22Rv1 (cell line): ENCODE results near the gene ANXA4.
A peak's percentile ranks its signal among the peaks of the same experiment; 100 is the strongest.

Experiments used
- H3K27ac ChIP-seq: fragments of 450-650 bp; 2 replicates; pipeline ENCODE4 v1.5.1; 2017
- ZFX ChIP-seq: fragments of 450-650 bp; IDR thresholded peaks from 2 replicates; pipeline ENCODE4 v1.6.1; 2017; ENCODE audit warnings: antibody characterized with exemption, borderline replicate concordance
- TF ChIP-seq, protein P1 (sequence below): fragments of 450-650 bp; IDR thresholded peaks from 2 replicates; pipeline ENCODE4 v1.5.1; 2017; ENCODE audit warnings: mild to moderate bottlenecking

The ANXA4 gene

DNA sequence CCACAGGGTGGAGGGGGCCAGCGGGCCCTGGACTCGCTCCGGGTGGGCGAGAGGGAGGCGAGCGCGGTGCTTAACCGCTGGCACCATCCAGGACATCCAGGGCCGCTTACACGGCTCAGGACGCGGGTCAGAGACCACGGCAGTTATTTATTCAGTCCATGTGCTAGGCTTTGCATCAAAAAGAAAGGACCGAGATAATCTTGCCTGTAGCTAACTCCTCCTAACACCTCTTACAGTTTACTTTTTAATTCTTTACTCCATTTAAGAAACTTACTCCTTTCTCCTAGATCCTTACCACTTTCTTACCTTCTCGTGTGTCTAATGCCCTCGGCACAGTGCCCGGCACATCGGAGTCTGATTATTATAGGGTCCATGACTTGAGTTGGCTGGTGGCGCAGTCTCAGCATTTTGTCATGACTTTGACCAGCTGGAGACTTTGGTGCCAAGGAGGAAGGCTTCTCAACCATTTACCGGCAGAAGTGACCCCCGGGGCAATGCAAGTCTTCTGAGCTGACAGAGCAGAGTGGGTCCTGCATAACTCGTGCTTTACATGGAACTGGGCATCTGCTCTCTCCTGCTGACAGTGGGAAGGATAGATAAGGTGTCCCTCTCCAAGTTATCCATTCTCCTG lies 503 bp downstream of the ANXA4 start:
- TF ChIP-seq, protein P1, sequence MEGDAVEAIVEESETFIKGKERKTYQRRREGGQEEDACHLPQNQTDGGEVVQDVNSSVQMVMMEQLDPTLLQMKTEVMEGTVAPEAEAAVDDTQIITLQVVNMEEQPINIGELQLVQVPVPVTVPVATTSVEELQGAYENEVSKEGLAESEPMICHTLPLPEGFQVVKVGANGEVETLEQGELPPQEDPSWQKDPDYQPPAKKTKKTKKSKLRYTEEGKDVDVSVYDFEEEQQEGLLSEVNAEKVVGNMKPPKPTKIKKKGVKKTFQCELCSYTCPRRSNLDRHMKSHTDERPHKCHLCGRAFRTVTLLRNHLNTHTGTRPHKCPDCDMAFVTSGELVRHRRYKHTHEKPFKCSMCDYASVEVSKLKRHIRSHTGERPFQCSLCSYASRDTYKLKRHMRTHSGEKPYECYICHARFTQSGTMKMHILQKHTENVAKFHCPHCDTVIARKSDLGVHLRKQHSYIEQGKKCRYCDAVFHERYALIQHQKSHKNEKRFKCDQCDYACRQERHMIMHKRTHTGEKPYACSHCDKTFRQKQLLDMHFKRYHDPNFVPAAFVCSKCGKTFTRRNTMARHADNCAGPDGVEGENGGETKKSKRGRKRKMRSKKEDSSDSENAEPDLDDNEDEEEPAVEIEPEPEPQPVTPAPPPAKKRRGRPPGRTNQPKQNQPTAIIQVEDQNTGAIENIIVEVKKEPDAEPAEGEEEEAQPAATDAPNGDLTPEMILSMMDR: no peak
- no peak for TF ChIP-seq ZFX
- peak overlapping the region; percentile 95 for H3K27ac ChIP-seq

DNA sequence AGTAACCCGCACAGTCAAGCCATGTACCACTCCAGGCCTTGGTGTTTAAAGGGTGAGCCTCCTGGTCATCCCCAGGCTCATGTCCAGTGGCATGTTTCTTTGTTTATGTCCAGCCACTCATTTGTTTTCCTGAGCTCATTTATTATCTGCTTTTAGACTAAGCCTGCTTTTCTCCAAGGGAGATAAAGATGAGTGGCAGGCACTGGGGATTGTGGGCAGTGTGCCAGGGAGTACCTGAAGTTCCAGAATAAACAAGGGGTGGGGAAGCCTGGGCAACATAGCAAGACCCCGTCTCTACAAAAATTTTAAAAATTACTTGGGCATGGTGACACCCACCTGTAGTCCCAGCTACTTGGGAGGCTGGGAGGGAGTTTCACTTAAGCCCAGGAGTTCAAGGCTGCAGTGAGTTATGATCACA lies 1.9 kb downstream of the ANXA4 start:
- TF ChIP-seq ZFX: no peak
- TF ChIP-seq, protein P1: no peak
- H3K27ac ChIP-seq: peak overlapping the region; percentile 6; the same call in 1 of the 2 replicates

DNA sequence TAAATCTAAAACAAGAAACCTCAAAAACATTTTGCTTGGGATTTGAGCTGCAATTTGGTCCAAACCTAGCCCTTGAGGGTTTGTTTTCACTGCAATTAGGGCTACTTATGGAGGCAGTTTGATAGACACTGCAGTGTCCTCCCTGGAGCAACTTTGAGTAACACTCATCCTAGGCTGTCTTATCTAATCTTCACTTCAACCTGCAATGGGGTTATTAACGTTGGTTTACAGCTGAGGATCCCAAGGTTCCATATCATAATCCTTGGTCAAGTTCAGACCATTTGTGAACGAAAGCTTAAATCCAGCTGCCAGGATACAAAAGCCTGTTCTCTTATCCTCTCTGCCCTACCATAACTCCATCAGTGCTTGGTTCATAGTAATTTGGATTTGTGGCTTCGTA lies 2.5 kb downstream of the ANXA4 start:
- peak overlapping the region; percentile 6; the same call in 1 of the 2 replicates for H3K27ac ChIP-seq

DNA sequence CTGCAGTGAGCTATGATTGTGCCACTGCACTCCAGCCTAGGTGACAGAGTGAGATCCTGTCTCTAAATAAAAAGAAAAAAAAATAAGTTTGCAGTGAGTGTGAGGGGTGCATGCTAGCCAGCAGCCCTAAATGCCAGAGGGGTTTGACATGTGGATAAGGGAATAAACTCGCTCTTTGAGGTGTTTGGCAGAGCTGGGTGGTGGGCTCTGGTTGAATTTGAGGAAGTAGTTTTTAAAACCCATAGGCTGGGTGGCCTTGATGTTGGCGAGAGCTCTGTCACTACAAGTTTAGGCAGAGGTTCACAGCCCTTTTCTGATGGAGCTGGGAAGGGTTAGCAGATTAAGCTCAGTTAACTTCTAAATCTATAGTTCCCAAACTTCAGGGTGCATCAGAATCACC lies 3.1 kb downstream of the ANXA4 start:
- no peak overlapping the region; the same call in 1 of the 2 replicates for H3K27ac ChIP-seq
- TF ChIP-seq ZFX: no peak
- TF ChIP-seq, protein P1: no peak

More for the DNA sequence above, 2.5 kb downstream of the ANXA4 start:
- TF ChIP-seq, protein P1: no peak
- TF ChIP-seq ZFX: no peak

DNA sequence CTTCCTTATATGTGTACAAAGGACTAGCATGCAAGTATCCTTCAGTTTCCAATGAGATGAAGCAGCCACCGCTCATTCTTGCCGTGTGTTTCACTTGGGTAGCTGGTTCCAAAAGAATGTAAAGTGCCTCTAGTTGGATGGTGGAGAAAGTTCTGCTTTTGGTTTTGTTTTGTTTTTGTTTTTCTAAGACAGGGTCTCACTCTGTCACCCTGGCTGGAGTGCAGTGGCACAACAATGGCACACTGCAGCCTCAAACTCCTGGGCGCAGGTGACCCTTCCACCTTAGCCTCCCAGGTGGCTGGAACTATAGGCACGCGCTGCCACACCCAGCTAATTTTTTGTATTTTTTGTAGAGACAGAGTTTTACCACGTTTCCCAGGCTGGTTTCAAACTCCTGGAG lies 8.3 kb downstream of the ANXA4 start:
- no peak overlapping the region for H3K27ac ChIP-seq
- TF ChIP-seq, protein P1: no peak
- TF ChIP-seq ZFX: no peak

DNA sequence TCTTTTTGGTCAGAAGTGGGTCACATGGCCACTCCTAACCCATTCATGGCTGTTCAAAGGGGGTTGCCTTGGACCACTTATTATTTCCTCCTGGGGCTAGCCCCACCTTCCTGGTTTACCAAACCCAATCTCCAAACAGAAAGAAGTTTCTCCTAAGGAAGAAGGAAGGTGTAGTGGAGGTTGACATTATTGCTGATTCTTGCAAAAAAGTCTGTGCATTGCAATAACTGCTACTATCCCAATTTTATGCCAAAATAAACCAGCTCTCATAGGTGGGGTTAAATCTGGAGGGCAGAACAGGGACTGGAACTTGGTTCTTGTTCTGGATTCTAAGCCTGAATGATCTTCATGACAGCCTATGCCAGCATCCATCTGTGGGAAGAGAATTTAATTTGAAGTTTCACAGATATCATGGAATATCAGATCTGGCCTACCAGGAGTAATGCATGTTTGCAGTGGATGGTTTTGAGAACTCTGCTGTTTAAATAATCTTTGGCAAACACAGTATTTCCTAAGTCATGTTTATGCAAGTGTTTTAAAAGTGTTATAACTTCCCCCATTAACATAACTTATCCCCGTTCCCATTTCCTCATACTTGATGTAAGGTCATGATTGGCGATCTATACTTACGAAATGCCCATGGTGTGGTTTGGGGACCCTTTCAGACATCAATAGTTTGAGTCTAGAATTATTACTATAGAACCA lies 11.9 kb downstream of the ANXA4 start:
- H3K27ac ChIP-seq: peak overlapping the region; percentile 34; the same call in 1 of the 2 replicates
- no peak for TF ChIP-seq ZFX
- TF ChIP-seq, protein P1: no peak

DNA sequence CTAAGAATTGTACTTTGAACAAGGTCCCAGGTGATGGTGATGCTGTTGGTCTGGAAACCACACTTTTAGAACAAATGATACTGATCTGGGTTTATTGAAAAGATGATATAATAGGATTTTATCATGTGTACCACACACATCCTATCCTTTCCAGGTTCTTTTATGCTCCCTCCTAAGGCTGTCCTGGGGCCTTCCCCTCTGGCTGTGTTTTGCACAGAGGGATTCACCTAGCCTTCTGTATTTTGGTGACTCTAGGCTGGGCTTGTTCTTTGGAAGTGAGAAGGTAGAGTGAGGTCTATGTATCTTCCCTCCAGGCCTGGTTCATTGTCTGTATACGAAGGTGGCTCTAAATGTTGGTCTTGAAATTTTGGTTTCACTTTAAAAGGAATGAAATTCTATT lies 12.7 kb downstream of the ANXA4 start:
- peak overlapping the region; percentile 72 for H3K27ac ChIP-seq

More for the DNA sequence above, 12.7 kb downstream of the ANXA4 start:
- TF ChIP-seq, protein P1: no peak
- TF ChIP-seq ZFX: no peak
